Dendritic cell treated with granulocyte-macrophage colony-stimulating factor and Interleukin-4, amounts not matched to agents 40 ng/mL and 50 ng/mL, for 4 days (primary cell): ENCODE results near the gene ITGA2.

Experiments
- H3K27ac Mint-ChIP-seq: one replicate; pipeline ENCODE4 v1.8.0; 2022; ENCODE audit warnings: mild to moderate bottlenecking, mixed read lengths
- H3K27me3 Mint-ChIP-seq: one replicate; pipeline ENCODE4 v1.8.0; 2022; ENCODE audit warnings: mild to moderate bottlenecking, mixed read lengths
- H3K36me3 Mint-ChIP-seq: one replicate; pipeline ENCODE4 v1.8.0; 2022; ENCODE audit warnings: low read depth, mixed read lengths
- H3K4me1 Mint-ChIP-seq: one replicate; pipeline ENCODE4 v1.8.0; 2022; ENCODE audit warnings: low read depth, mixed read lengths
- H3K4me3 Mint-ChIP-seq: one replicate; pipeline ENCODE4 v1.8.0; 2022; ENCODE audit warnings: mild to moderate bottlenecking, moderate library complexity, mixed read lengths
- H3K9me3 Mint-ChIP-seq: one replicate; pipeline ENCODE4 v1.8.0; 2022; ENCODE audit warnings: mixed read lengths
- intact Hi-C: fragments of 100-400 bp; cut with micrococcal nuclease; formaldehyde crosslinking; loops from one replicate; pipeline ENCODE4 v1.15.0; 2022

Gene ITGA2

GRCh38 chr5:53017794-53018391 is 28.7 kb downstream of the ITGA2 start:
- Mint-ChIP-seq H3K27me3 (peaks cover 2% of the 10 kb centered on the region), H3K27ac (no peak overlapping the region), H3K4me1 (peaks cover 7% of the 10 kb centered on the region), H3K9me3 (peaks cover 36% of the 10 kb centered on the region), H3K36me3 (no peaks in the 10 kb centered on the region), H3K4me3 (no peak overlapping the region)
- intact Hi-C loops: no loop called here

- no peak overlapping the region for H3K27ac Mint-ChIP-seq
- H3K27me3 Mint-ChIP-seq: no peaks in the 10 kb centered on the region
- peaks cover 24% of the 10 kb centered on the region for H3K9me3 Mint-ChIP-seq
- H3K4me1 Mint-ChIP-seq: peaks cover 7% of the 10 kb centered on the region
- H3K4me3 Mint-ChIP-seq: no peak overlapping the region
- H3K36me3 Mint-ChIP-seq: no peaks in the 10 kb centered on the region
- intact Hi-C loops: no loop called here
Observed at GRCh38 chr5:53019320-53019719, 30.2 kb downstream of the ITGA2 start.

- no peaks in the 10 kb centered on the region for H3K36me3 Mint-ChIP-seq
- intact Hi-C loops: no loop called here
- H3K9me3 Mint-ChIP-seq: no peaks in the 10 kb centered on the region
- H3K4me1 Mint-ChIP-seq: no peaks in the 10 kb centered on the region
- no peak overlapping the region for H3K27ac Mint-ChIP-seq
- no peak overlapping the region for H3K4me3 Mint-ChIP-seq
- H3K27me3 Mint-ChIP-seq: no peaks in the 10 kb centered on the region
Observed at GRCh38 chr5:53022930-53023511, 33.9 kb downstream of the ITGA2 start.

- H3K4me3 Mint-ChIP-seq: no peak overlapping the region
- no peaks in the 10 kb centered on the region for H3K9me3 Mint-ChIP-seq
- intact Hi-C loops: no loop called here
- H3K36me3 Mint-ChIP-seq: no peaks in the 10 kb centered on the region
- no peak overlapping the region for H3K27ac Mint-ChIP-seq
- H3K4me1 Mint-ChIP-seq: no peaks in the 10 kb centered on the region
- H3K27me3 Mint-ChIP-seq: no peaks in the 10 kb centered on the region
Observed at GRCh38 chr5:53023969-53024368, 34.8 kb downstream of the ITGA2 start.

GRCh38 chr5:53024535-53024934 is 35.4 kb downstream of the ITGA2 start:
- H3K36me3 Mint-ChIP-seq: no peaks in the 10 kb centered on the region
- no peak overlapping the region for H3K4me3 Mint-ChIP-seq
- H3K27me3 Mint-ChIP-seq: no peaks in the 10 kb centered on the region
- intact Hi-C loops: no loop called here
- H3K27ac Mint-ChIP-seq: no peak overlapping the region
- no peaks in the 10 kb centered on the region for H3K9me3 Mint-ChIP-seq
- H3K4me1 Mint-ChIP-seq: no peaks in the 10 kb centered on the region

- intact Hi-C loops: no loop called here
- H3K4me1 Mint-ChIP-seq: no peaks in the 10 kb centered on the region
- no peaks in the 10 kb centered on the region for H3K27me3 Mint-ChIP-seq
- H3K9me3 Mint-ChIP-seq: no peaks in the 10 kb centered on the region
- no peak overlapping the region for H3K4me3 Mint-ChIP-seq
- no peak overlapping the region for H3K27ac Mint-ChIP-seq
- no peaks in the 10 kb centered on the region for H3K36me3 Mint-ChIP-seq
Observed at GRCh38 chr5:53025487-53025886, 36.3 kb downstream of the ITGA2 start.

GRCh38 chr5:53027913-53028312 is 38.8 kb downstream of the ITGA2 start:
- no peaks in the 10 kb centered on the region for H3K4me1 Mint-ChIP-seq
- no peak overlapping the region for H3K4me3 Mint-ChIP-seq
- H3K9me3 Mint-ChIP-seq: no peaks in the 10 kb centered on the region
- intact Hi-C loops: no loop called here
- H3K36me3 Mint-ChIP-seq: no peaks in the 10 kb centered on the region
- no peak overlapping the region for H3K27ac Mint-ChIP-seq
- H3K27me3 Mint-ChIP-seq: no peaks in the 10 kb centered on the region

GRCh38 chr5:53029608-53030007 is 40.5 kb downstream of the ITGA2 start:
- Mint-ChIP-seq H3K9me3 (no peaks in the 10 kb centered on the region), H3K36me3 (no peaks in the 10 kb centered on the region), H3K27me3 (no peaks in the 10 kb centered on the region), H3K4me3 (no peak overlapping the region), H3K27ac (no peak overlapping the region), H3K4me1 (no peaks in the 10 kb centered on the region)
- intact Hi-C loops: no loop called here

GRCh38 chr5:53030893-53031292 is 41.7 kb downstream of the ITGA2 start:
- no peaks in the 10 kb centered on the region for H3K36me3 Mint-ChIP-seq
- H3K27me3 Mint-ChIP-seq: no peaks in the 10 kb centered on the region
- no peak overlapping the region for H3K4me3 Mint-ChIP-seq
- intact Hi-C loops: no loop called here
- no peaks in the 10 kb centered on the region for H3K9me3 Mint-ChIP-seq
- H3K4me1 Mint-ChIP-seq: no peaks in the 10 kb centered on the region
- no peak overlapping the region for H3K27ac Mint-ChIP-seq

- no peak overlapping the region for H3K27ac Mint-ChIP-seq
- no peaks in the 10 kb centered on the region for H3K27me3 Mint-ChIP-seq
- intact Hi-C loops: no loop called here
- H3K36me3 Mint-ChIP-seq: no peaks in the 10 kb centered on the region
- no peak overlapping the region for H3K4me3 Mint-ChIP-seq
- H3K9me3 Mint-ChIP-seq: no peaks in the 10 kb centered on the region
- no peaks in the 10 kb centered on the region for H3K4me1 Mint-ChIP-seq
Observed at GRCh38 chr5:53031695-53032096, 42.5 kb downstream of the ITGA2 start.

GRCh38 chr5:53032188-53032587 is 43.0 kb downstream of the ITGA2 start:
- H3K4me3 Mint-ChIP-seq: no peak overlapping the region
- intact Hi-C loops: no loop called here
- no peaks in the 10 kb centered on the region for H3K27me3 Mint-ChIP-seq
- no peaks in the 10 kb centered on the region for H3K9me3 Mint-ChIP-seq
- H3K27ac Mint-ChIP-seq: no peak overlapping the region
- no peaks in the 10 kb centered on the region for H3K4me1 Mint-ChIP-seq
- H3K36me3 Mint-ChIP-seq: no peaks in the 10 kb centered on the region

GRCh38 chr5:53034832-53035231 is 45.7 kb downstream of the ITGA2 start:
- intact Hi-C loops: no loop called here
- Mint-ChIP-seq H3K27me3 (no peaks in the 10 kb centered on the region), H3K36me3 (no peaks in the 10 kb centered on the region), H3K9me3 (no peaks in the 10 kb centered on the region), H3K4me3 (no peak overlapping the region), H3K27ac (no peak overlapping the region), H3K4me1 (no peaks in the 10 kb centered on the region)

- intact Hi-C loops: no loop called here
- Mint-ChIP-seq H3K36me3 (no peaks in the 10 kb centered on the region), H3K27ac (no peak overlapping the region), H3K9me3 (no peaks in the 10 kb centered on the region), H3K4me3 (no peak overlapping the region), H3K27me3 (no peaks in the 10 kb centered on the region), H3K4me1 (no peaks in the 10 kb centered on the region)
Observed at GRCh38 chr5:53035868-53036381, 46.8 kb downstream of the ITGA2 start.

GRCh38 chr5:53037141-53037859 is 48.1 kb downstream of the ITGA2 start:
- Mint-ChIP-seq H3K36me3 (no peaks in the 10 kb centered on the region), H3K27me3 (no peaks in the 10 kb centered on the region), H3K27ac (no peak overlapping the region), H3K4me1 (no peaks in the 10 kb centered on the region), H3K9me3 (no peaks in the 10 kb centered on the region), H3K4me3 (no peak overlapping the region)
- intact Hi-C loops: no loop called here
